WTC11 (cell line): Measurements from ENCODE around the gene PREX1. TPM values are rescaled to one million over a fixed set of nuclear protein-coding genes. Genes with fewer than 3 reads are reported as not detected.
A peak's percentile ranks its signal among the peaks of the same experiment; 100 is the strongest.
"Not testable (repeated sequence)": the region's sequence is repeated elsewhere in the genome, so short reads cannot be mapped to it uniquely, and the experiment has no call there.

Experiments
- ATAC-seq: fragments of 200-7000 bp; cut with Tn5 transposase; 2 replicates; pipeline ENCODE4 v1.10.0; 2021; ENCODE audit warnings: mild to moderate bottlenecking, moderate library complexity
- CTCF ChIA-PET: fragments of 300-600 bp; sonication (Branson Sonifier 250); formaldehyde crosslinking; loops from one replicate; lab custom pipeline; 2021; ENCODE audit warnings: antibody characterized with exemption; lab: Charles Lee
- POLR2A ChIA-PET: fragments of 350-600 bp; sonication (Branson Sonifier 250); formaldehyde crosslinking; loops from one replicate; lab custom pipeline; 2021; ENCODE audit warnings: antibody characterized with exemption; lab: Charles Lee
- DNase-seq: peaks from one replicate; pipeline ENCODE4 v3.0.0; 2021; ENCODE audit warnings: low spot score
- H3K27ac Mint-ChIP-seq: 2 replicates; pipeline ENCODE4 v1.8.0; 2021; ENCODE audit warnings: mixed read lengths
- H3K27me3 Mint-ChIP-seq: 2 replicates; pipeline ENCODE4 v1.8.0; 2021; ENCODE audit warnings: low read depth, mild to moderate bottlenecking, moderate library complexity, mixed read lengths
- H3K36me3 Mint-ChIP-seq: 2 replicates; pipeline ENCODE4 v1.8.0; 2021; ENCODE audit warnings: mixed read lengths
- H3K4me1 Mint-ChIP-seq: 2 replicates; pipeline ENCODE4 v1.8.0; 2022; ENCODE audit warnings: mixed read lengths
- H3K4me3 Mint-ChIP-seq: 2 replicates; pipeline ENCODE4 v1.8.0; 2021; ENCODE audit warnings: mild to moderate bottlenecking, moderate library complexity, mixed read lengths
- H3K9me3 Mint-ChIP-seq: 2 replicates; pipeline ENCODE4 v1.8.0; 2021; ENCODE audit warnings: mixed read lengths
- CREB1 ChIP-seq: sonication (generic); formaldehyde crosslinking; IDR thresholded peaks from 2 replicates; pipeline ENCODE4 v1.8.0; 2023; ENCODE audit warnings: mild to moderate bottlenecking, missing genetic modification reagents
- ETV6 ChIP-seq: sonication (generic); formaldehyde crosslinking; IDR thresholded peaks from 2 replicates; pipeline ENCODE4 v1.8.1; 2022; ENCODE audit warnings: mild to moderate bottlenecking, missing genetic modification reagents
- FOXK1 ChIP-seq: sonication (generic); formaldehyde crosslinking; IDR thresholded peaks from 2 replicates; pipeline ENCODE4 v1.8.0; 2022; ENCODE audit warnings: mild to moderate bottlenecking, moderate library complexity, missing genetic modification reagents
- GABPB1 ChIP-seq: sonication (generic); formaldehyde crosslinking; IDR thresholded peaks from 2 replicates; pipeline ENCODE4 v1.8.1; 2023; ENCODE audit warnings: mild to moderate bottlenecking, missing genetic modification reagents
- GRHL2 ChIP-seq: fragments of 250-450 bp; sonication (Bioruptor Pico); IDR thresholded peaks from 2 replicates; pipeline ENCODE4 v1.8.0; 2022; ENCODE audit warnings: mild to moderate bottlenecking, moderate library complexity; ENCODE audit not compliant: insufficient replicate concordance, severe bottlenecking
- OVOL2 ChIP-seq: fragments of 250-450 bp; sonication (Bioruptor Pico); IDR thresholded peaks from 2 replicates; pipeline ENCODE4 v1.9.0; 2021; ENCODE audit warnings: mild to moderate bottlenecking, borderline replicate concordance
- RELA ChIP-seq: sonication (generic); formaldehyde crosslinking; IDR thresholded peaks from 2 replicates; pipeline ENCODE4 v1.8.1; 2022; ENCODE audit warnings: missing genetic modification reagents, mild to moderate bottlenecking, borderline replicate concordance
- SOX15 ChIP-seq: fragments of 250-450 bp; sonication (Bioruptor Pico); IDR thresholded peaks from 2 replicates; pipeline ENCODE4 v1.9.0; 2021; ENCODE audit warnings: mild to moderate bottlenecking
- TP53 ChIP-seq: sonication (generic); formaldehyde crosslinking; IDR thresholded peaks from 2 replicates; pipeline ENCODE4 v1.8.1; 2023; ENCODE audit warnings: mild to moderate bottlenecking, missing genetic modification reagents
- ZNF138 ChIP-seq: sonication (generic); formaldehyde crosslinking; conservative IDR thresholded peaks from 2 replicates; pipeline ENCODE4 v1.8.1; 2022; ENCODE audit warnings: mild to moderate bottlenecking, moderate library complexity, missing genetic modification reagents
- ZNF219 ChIP-seq: sonication (generic); formaldehyde crosslinking; IDR thresholded peaks from 2 replicates; pipeline ENCODE4 v1.8.0; 2023; ENCODE audit warnings: missing genetic modification reagents, mild to moderate bottlenecking, borderline replicate concordance
- ZNF396 ChIP-seq: fragments of 250-450 bp; sonication (Bioruptor Pico); IDR thresholded peaks from 2 replicates; pipeline ENCODE4 v1.8.0; 2021; ENCODE audit warnings: mild to moderate bottlenecking, moderate library complexity, borderline replicate concordance
- ZNF416 ChIP-seq: fragments of 250-450 bp; sonication (Bioruptor Pico); IDR thresholded peaks from 2 replicates; pipeline ENCODE4 v1.9.0; 2021; ENCODE audit warnings: mild to moderate bottlenecking, inconsistent platforms
- ZNF423 ChIP-seq: fragments of 250-450 bp; sonication (Bioruptor Pico); IDR thresholded peaks from 2 replicates; pipeline ENCODE4 v2.1.2; 2022; ENCODE audit warnings: mild to moderate bottlenecking, moderate library complexity
- total RNA-seq: library from RNA; stranded (reverse); gene quantifications from 3 replicates; pipeline ENCODE4 v1.2.3, GENCODE V29; 2021
- TF ChIP-seq, protein P1 (sequence below): sonication (generic); formaldehyde crosslinking; IDR thresholded peaks from 2 replicates; pipeline ENCODE4 v1.8.1; 2022; ENCODE audit warnings: low read depth, missing genetic modification reagents, borderline replicate concordance
- TF ChIP-seq, protein P2 (sequence below): sonication (generic); formaldehyde crosslinking; IDR thresholded peaks from 2 replicates; pipeline ENCODE4 v1.8.0; 2023; ENCODE audit warnings: missing genetic modification reagents
- TF ChIP-seq, protein P3 (sequence below): sonication (generic); formaldehyde crosslinking; IDR thresholded peaks from 2 replicates; pipeline ENCODE4 v1.8.1; 2022; ENCODE audit warnings: mild to moderate bottlenecking, missing genetic modification reagents, moderate library complexity, borderline replicate concordance
- TF ChIP-seq, protein P4 (sequence below): fragments of 250-450 bp; sonication (Bioruptor Pico); IDR thresholded peaks from 2 replicates; pipeline ENCODE4 v1.9.0; 2021; ENCODE audit warnings: mild to moderate bottlenecking, borderline replicate concordance
- TF ChIP-seq, protein P5 (sequence below): sonication (generic); formaldehyde crosslinking; conservative IDR thresholded peaks from 2 replicates; pipeline ENCODE4 v1.8.1; 2023; ENCODE audit warnings: mild to moderate bottlenecking, low read depth, missing genetic modification reagents, moderate library complexity
- TF ChIP-seq, protein P6 (sequence below): sonication (generic); formaldehyde crosslinking; IDR thresholded peaks from 2 replicates; pipeline ENCODE4 v1.8.0; 2023; ENCODE audit warnings: mild to moderate bottlenecking, missing genetic modification reagents

PREX1 gene
- total RNA-seq, 1 experiment from 2014 or later: 17.3 TPM

DNA sequence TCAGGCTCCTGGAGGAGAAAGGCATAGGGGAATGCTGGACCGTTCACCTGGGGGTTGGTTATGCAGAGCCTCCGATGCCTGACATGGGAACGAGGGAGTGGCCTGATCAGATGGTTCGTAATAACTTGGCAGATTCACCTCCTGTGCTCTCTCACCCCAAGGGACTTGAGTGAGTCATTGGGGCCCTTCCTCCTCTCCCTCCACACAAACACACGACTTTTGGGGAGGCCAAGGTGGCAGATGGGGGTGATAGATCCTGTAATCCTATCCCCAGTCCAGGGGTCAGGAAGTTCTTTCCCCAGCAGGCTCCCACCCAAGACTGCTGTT lies 48.1 kb upstream of the PREX1 start (continued):
- TF ChIP-seq GRHL2 (CRISPR knock-in tag): no peak
- no peak for TF ChIP-seq ETV6 (CRISPR knock-in tag)
- TF ChIP-seq TP53 (CRISPR knock-in tag): no peak
- no peak for TF ChIP-seq ZNF219 (CRISPR knock-in tag)
- no peak for TF ChIP-seq OVOL2 (CRISPR knock-in tag)
- TF ChIP-seq, protein P1, sequence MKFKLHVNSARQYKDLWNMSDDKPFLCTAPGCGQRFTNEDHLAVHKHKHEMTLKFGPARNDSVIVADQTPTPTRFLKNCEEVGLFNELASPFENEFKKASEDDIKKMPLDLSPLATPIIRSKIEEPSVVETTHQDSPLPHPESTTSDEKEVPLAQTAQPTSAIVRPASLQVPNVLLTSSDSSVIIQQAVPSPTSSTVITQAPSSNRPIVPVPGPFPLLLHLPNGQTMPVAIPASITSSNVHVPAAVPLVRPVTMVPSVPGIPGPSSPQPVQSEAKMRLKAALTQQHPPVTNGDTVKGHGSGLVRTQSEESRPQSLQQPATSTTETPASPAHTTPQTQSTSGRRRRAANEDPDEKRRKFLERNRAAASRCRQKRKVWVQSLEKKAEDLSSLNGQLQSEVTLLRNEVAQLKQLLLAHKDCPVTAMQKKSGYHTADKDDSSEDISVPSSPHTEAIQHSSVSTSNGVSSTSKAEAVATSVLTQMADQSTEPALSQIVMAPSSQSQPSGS: no peak
- TF ChIP-seq, protein P2, sequence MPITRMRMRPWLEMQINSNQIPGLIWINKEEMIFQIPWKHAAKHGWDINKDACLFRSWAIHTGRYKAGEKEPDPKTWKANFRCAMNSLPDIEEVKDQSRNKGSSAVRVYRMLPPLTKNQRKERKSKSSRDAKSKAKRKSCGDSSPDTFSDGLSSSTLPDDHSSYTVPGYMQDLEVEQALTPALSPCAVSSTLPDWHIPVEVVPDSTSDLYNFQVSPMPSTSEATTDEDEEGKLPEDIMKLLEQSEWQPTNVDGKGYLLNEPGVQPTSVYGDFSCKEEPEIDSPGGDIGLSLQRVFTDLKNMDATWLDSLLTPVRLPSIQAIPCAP (CRISPR knock-in tag): no peak
- TF ChIP-seq GABPB1 (CRISPR knock-in tag): no peak
- no peak for TF ChIP-seq CREB1 (CRISPR knock-in tag)
- no peak for TF ChIP-seq SOX15 (CRISPR knock-in tag)

DNA sequence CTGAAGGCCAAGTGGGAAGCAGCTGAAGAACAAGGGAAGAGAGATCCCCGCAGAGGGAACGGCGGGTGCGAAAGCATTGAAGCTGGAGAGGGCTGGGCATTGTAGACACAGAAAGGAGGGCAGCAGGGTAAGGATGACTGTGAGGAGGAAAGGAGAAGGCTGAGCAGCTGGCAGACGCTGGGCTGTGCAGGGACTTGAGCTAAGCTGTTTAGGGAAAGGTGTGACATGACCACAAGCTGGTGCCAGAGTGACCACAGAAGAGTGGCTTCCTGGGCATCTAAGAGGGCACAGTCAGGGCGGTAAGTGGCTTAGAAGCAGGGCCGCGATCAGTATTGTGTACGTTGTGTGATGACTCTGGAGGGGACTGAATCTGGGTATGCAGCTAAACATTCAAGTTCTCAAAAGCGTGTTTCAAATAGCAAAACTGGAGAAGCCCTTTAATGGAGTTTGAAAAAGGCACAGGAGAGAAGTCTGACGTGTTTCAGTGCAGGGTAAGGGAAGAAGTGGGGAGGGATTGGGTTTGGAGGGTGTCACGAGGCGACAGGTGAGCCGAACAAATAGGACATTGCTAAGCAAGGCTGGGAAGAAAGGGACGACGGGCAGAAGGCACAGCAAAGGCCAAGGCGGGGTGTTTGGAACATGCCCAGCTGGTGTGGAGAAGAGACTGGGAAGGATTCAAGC lies 47.6 kb upstream of the PREX1 start:
- no peak for ATAC-seq
- H3K4me1 Mint-ChIP-seq: 0 out of 2 replicates have a peak, but pooled peaks cover 3% of the 10 kb centered on the region
- no peak overlapping the region for H3K27ac Mint-ChIP-seq
- TF ChIP-seq, protein P3, sequence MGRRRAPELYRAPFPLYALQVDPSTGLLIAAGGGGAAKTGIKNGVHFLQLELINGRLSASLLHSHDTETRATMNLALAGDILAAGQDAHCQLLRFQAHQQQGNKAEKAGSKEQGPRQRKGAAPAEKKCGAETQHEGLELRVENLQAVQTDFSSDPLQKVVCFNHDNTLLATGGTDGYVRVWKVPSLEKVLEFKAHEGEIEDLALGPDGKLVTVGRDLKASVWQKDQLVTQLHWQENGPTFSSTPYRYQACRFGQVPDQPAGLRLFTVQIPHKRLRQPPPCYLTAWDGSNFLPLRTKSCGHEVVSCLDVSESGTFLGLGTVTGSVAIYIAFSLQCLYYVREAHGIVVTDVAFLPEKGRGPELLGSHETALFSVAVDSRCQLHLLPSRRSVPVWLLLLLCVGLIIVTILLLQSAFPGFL: no peak
- TF ChIP-seq, protein P4, sequence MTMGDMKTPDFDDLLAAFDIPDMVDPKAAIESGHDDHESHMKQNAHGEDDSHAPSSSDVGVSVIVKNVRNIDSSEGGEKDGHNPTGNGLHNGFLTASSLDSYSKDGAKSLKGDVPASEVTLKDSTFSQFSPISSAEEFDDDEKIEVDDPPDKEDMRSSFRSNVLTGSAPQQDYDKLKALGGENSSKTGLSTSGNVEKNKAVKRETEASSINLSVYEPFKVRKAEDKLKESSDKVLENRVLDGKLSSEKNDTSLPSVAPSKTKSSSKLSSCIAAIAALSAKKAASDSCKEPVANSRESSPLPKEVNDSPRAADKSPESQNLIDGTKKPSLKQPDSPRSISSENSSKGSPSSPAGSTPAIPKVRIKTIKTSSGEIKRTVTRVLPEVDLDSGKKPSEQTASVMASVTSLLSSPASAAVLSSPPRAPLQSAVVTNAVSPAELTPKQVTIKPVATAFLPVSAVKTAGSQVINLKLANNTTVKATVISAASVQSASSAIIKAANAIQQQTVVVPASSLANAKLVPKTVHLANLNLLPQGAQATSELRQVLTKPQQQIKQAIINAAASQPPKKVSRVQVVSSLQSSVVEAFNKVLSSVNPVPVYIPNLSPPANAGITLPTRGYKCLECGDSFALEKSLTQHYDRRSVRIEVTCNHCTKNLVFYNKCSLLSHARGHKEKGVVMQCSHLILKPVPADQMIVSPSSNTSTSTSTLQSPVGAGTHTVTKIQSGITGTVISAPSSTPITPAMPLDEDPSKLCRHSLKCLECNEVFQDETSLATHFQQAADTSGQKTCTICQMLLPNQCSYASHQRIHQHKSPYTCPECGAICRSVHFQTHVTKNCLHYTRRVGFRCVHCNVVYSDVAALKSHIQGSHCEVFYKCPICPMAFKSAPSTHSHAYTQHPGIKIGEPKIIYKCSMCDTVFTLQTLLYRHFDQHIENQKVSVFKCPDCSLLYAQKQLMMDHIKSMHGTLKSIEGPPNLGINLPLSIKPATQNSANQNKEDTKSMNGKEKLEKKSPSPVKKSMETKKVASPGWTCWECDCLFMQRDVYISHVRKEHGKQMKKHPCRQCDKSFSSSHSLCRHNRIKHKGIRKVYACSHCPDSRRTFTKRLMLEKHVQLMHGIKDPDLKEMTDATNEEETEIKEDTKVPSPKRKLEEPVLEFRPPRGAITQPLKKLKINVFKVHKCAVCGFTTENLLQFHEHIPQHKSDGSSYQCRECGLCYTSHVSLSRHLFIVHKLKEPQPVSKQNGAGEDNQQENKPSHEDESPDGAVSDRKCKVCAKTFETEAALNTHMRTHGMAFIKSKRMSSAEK (CRISPR knock-in tag): no peak
- no peak for TF ChIP-seq ZNF416
- no peak for TF ChIP-seq ZNF423
- TF ChIP-seq, protein P5, sequence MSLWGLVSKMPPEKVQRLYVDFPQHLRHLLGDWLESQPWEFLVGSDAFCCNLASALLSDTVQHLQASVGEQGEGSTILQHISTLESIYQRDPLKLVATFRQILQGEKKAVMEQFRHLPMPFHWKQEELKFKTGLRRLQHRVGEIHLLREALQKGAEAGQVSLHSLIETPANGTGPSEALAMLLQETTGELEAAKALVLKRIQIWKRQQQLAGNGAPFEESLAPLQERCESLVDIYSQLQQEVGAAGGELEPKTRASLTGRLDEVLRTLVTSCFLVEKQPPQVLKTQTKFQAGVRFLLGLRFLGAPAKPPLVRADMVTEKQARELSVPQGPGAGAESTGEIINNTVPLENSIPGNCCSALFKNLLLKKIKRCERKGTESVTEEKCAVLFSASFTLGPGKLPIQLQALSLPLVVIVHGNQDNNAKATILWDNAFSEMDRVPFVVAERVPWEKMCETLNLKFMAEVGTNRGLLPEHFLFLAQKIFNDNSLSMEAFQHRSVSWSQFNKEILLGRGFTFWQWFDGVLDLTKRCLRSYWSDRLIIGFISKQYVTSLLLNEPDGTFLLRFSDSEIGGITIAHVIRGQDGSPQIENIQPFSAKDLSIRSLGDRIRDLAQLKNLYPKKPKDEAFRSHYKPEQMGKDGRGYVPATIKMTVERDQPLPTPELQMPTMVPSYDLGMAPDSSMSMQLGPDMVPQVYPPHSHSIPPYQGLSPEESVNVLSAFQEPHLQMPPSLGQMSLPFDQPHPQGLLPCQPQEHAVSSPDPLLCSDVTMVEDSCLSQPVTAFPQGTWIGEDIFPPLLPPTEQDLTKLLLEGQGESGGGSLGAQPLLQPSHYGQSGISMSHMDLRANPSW (CRISPR knock-in tag): no peak
- TF ChIP-seq ZNF396 (CRISPR knock-in tag): no peak
- TF ChIP-seq, protein P6, sequence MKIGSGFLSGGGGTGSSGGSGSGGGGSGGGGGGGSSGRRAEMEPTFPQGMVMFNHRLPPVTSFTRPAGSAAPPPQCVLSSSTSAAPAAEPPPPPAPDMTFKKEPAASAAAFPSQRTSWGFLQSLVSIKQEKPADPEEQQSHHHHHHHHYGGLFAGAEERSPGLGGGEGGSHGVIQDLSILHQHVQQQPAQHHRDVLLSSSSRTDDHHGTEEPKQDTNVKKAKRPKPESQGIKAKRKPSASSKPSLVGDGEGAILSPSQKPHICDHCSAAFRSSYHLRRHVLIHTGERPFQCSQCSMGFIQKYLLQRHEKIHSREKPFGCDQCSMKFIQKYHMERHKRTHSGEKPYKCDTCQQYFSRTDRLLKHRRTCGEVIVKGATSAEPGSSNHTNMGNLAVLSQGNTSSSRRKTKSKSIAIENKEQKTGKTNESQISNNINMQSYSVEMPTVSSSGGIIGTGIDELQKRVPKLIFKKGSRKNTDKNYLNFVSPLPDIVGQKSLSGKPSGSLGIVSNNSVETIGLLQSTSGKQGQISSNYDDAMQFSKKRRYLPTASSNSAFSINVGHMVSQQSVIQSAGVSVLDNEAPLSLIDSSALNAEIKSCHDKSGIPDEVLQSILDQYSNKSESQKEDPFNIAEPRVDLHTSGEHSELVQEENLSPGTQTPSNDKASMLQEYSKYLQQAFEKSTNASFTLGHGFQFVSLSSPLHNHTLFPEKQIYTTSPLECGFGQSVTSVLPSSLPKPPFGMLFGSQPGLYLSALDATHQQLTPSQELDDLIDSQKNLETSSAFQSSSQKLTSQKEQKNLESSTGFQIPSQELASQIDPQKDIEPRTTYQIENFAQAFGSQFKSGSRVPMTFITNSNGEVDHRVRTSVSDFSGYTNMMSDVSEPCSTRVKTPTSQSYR: no peak
- no peak for TF ChIP-seq FOXK1
- no peak for TF ChIP-seq RELA
- no peak for TF ChIP-seq ZNF138
- peaks cover 4% of the 10 kb centered on the region; the same call in 1 of the 2 replicates for H3K9me3 Mint-ChIP-seq
- ChIA-PET POLR2A (no interaction called here), CTCF (interaction anchor here (2.7 kb wide), 1 partner anchor 218 kb away, joined by 13 read pairs; no protein-coding TSS in a partner anchor)
- no peak for DNase-seq
- no peaks in the 10 kb centered on the region for H3K36me3 Mint-ChIP-seq
- no peaks in the 10 kb centered on the region; the same call in 1 of the 2 replicates for H3K27me3 Mint-ChIP-seq
- H3K4me3 Mint-ChIP-seq: no peak overlapping the region

DNA sequence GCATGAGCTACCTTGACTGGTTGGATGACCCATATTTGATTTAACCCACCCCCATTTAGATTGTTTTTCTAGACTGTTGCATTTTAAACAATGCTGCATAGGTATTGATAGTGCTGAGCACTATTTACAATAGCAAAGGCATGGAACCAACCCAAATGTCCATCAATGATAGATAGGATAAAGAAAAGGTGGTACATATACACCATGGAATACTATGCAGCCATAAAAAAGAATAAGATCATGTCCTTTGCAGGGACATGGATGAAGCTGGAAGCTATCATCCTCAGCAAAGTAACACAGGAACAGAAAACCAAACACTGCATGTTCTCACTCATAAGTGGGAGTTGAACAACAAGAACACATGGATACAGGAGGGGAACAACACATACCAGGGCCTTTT lies 41.6 kb upstream of the PREX1 start:
- H3K36me3 Mint-ChIP-seq, DNase-seq, CTCF ChIA-PET, H3K4me3 Mint-ChIP-seq, POLR2A ChIA-PET, H3K27me3 Mint-ChIP-seq, H3K9me3 Mint-ChIP-seq, H3K4me1 Mint-ChIP-seq, ATAC-seq: not testable (repeated sequence)
- H3K27ac Mint-ChIP-seq: peak overlapping the region; percentile 65; the same call in 1 of the 2 replicates
